LNCaP clone FGC (cell line): Measurements from ENCODE around the gene ZFHX3.

ENCODE experiments used
- DNase-seq: peaks from one replicate; pipeline ENCODE4 v3.0.0-alpha.2; 2011; ENCODE audit warnings: low read depth
- H3K4me3 ChIP-seq: 2 replicates; pipeline ENCODE4 v1.5.1; 2011; ENCODE audit warnings: mild to moderate bottlenecking, low read depth, low read length, control low read depth
- TF ChIP-seq, protein P1 (sequence below): IDR thresholded peaks from 2 replicates; pipeline ENCODE4 v1.5.1; 2012; ENCODE audit warnings: mild to moderate bottlenecking; ENCODE audit not compliant: control insufficient read depth, insufficient read depth; ENCODE audit errors: extremely low read depth

Gene ZFHX3

GRCh38 chr16:73058616-73059409 is 10.9 kb upstream of the ZFHX3 start:
- TF ChIP-seq, protein P1, sequence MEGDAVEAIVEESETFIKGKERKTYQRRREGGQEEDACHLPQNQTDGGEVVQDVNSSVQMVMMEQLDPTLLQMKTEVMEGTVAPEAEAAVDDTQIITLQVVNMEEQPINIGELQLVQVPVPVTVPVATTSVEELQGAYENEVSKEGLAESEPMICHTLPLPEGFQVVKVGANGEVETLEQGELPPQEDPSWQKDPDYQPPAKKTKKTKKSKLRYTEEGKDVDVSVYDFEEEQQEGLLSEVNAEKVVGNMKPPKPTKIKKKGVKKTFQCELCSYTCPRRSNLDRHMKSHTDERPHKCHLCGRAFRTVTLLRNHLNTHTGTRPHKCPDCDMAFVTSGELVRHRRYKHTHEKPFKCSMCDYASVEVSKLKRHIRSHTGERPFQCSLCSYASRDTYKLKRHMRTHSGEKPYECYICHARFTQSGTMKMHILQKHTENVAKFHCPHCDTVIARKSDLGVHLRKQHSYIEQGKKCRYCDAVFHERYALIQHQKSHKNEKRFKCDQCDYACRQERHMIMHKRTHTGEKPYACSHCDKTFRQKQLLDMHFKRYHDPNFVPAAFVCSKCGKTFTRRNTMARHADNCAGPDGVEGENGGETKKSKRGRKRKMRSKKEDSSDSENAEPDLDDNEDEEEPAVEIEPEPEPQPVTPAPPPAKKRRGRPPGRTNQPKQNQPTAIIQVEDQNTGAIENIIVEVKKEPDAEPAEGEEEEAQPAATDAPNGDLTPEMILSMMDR = no peak
- peak overlapping the region; percentile 71 for H3K4me3 ChIP-seq
- DNase-seq = no peak

GRCh38 chr16:73058221-73058615 is 10.3 kb upstream of the ZFHX3 start:
- DNase-seq = no peak
- H3K4me3 ChIP-seq = peak overlapping the region; percentile 71
- TF ChIP-seq, protein P1 = no peak

DNA sequence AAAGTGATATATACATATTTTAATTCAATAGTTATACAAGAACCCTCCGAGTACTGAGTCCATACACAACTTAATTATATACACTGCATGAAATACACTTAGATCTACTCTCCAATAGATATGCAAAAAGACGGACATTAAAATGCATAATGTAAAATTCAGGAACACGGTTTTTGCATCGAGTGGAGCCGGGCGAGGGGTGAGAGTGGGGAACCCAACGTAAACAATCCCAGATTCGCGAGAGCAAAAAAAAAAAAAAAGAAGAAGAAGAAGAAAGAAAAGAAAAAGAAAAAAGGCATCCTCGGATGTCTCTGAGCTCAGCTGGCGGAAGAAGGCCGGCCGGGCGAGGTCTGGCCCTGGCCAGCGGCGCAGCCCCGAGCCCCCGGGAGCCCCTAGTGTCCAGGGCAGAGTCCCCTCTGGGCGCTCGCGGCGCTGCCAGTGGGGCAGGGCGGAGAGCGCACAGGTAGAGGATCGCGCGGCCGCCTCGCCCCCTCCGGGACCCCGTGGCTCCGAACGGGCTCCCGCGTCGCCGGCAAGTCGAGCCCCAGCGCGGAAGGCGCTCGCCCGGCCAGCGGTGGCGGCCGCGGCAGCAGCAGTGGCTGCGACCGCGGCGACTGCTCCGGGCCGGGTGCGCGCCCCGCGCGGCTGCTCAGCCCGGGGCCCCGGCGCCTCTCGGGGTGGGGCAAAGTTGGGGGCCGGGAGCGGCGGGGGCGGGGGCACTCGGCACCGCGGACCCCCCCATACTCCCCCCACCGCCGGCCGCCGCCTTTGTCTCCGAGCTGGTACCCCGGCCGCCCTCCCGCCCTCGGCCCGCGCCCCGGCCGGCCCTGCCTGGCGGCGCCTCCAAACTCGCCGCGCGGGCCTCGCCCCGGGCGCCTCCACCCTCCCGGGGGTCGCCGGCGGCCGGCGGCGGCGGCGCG is 9.6 kb upstream of the ZFHX3 start:
- DNase-seq = no peak
- TF ChIP-seq, protein P1 = no peak
- peak overlapping the region; percentile 68 for H3K4me3 ChIP-seq

DNA sequence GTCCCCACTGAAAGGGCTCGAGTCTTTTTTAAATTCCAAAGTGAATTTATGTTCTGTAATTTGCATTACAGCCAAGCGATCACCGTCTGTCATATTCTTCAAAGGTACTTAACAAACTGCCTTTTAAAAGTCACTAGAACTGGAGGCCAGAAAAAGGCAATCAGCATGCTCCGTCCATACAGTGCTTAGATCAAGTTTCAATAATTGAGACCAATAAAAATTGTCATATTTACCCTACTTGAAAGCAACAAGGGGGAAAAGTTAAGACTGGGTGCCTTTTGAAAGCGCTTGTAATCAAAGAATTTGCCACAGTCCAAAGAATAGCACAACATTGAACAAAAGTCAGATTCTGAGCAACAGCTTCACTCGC is 9.0 kb upstream of the ZFHX3 start:
- H3K4me3 ChIP-seq = peak overlapping the region; percentile 68
- no peak for DNase-seq
- TF ChIP-seq, protein P1 = no peak

GRCh38 chr16:73056448-73056847 is 8.5 kb upstream of the ZFHX3 start:
- H3K4me3 ChIP-seq = peak overlapping the region; percentile 68
- TF ChIP-seq, protein P1 = no peak
- no peak for DNase-seq

GRCh38 chr16:73054813-73055482 is 7.0 kb upstream of the ZFHX3 start:
- DNase-seq = peak; percentile 93
- TF ChIP-seq, protein P1 = no peak
- H3K4me3 ChIP-seq = peak overlapping the region; percentile 68
